ENCODE measurements around the gene MDK.

The MDK gene

DNA sequence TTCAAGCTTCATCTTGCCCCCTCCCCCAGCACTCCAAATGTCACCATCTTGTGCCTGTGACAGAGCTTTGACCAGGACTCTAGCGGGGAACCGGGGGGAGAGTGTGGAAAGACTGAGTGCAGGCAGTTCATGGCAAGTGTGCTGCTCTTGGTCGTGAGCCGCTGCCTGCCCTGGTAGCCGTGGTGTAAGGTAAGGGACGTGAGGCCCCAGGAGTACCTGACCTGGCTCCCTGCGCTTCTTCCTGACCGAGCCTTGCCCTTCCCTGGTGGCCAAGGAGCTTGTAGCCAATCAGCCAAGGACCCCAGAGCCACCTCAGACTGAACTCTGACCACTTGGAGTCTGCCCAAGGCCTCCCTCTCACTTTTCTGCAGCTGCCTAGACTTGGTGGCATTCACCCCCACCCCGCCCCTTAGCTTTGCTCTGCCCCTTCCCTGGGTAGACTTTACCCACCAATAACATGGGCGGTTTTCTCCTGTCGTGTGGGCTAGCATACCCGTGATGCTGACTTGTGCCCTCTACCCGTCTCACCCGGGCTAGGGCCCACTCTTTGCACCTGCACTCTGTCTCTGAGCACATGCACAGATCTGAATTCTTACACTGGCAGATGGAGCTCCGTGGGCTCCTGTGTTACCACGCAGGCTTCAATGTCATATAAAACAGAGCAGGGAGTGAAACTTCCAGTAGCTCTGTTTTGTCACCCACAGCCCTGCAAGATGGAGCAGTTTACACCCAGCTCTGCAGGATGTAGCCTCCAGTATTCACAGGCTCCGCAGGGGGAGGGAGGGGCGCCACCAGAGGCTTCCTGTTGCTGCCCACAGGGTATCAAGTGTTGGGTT, 32.7 kb upstream of the MDK start:
- no peaks in the 10 kb centered on the region for H3K9me2 ChIP-seq (replicated peaks; ENCODE audit: control insufficient read depth, low read length)
- H3K79me2 ChIP-seq (ENCODE audit: control insufficient read depth, low read length) = peaks cover 60% of the 10 kb centered on the region
- no peak overlapping the region for H3K27ac ChIP-seq (ENCODE audit: low read depth, low read length)
- no peaks in the 10 kb centered on the region; the same call in 1 of the 2 replicates for H3K36me3 ChIP-seq (ENCODE audit: control insufficient read depth, low read length)
- H3K4me3 ChIP-seq (ENCODE audit: low read length) = peak overlapping the region; percentile 89
- TF ChIP-seq, protein P1, sequence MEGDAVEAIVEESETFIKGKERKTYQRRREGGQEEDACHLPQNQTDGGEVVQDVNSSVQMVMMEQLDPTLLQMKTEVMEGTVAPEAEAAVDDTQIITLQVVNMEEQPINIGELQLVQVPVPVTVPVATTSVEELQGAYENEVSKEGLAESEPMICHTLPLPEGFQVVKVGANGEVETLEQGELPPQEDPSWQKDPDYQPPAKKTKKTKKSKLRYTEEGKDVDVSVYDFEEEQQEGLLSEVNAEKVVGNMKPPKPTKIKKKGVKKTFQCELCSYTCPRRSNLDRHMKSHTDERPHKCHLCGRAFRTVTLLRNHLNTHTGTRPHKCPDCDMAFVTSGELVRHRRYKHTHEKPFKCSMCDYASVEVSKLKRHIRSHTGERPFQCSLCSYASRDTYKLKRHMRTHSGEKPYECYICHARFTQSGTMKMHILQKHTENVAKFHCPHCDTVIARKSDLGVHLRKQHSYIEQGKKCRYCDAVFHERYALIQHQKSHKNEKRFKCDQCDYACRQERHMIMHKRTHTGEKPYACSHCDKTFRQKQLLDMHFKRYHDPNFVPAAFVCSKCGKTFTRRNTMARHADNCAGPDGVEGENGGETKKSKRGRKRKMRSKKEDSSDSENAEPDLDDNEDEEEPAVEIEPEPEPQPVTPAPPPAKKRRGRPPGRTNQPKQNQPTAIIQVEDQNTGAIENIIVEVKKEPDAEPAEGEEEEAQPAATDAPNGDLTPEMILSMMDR (IDR thresholded peaks at IDR 0.05; ENCODE audit: low read depth, low read length, poor library complexity, severe bottlenecking) = no peak
- TF ChIP-seq EZH2phosphoT487 (IDR thresholded peaks at IDR 0.05; ENCODE audit: borderline replicate concordance, low read length) = no peak
- no peaks in the 10 kb centered on the region for H3K9me3 ChIP-seq (ENCODE audit: control insufficient read depth, insufficient read depth, low read length)
- H3K4me1 ChIP-seq (ENCODE audit: control insufficient read depth, low read length) = peaks cover 46% of the 10 kb centered on the region
- H3K27me3 ChIP-seq (ENCODE audit: control insufficient read depth, low read length) = peaks cover 29% of the 10 kb centered on the region
- peak overlapping the region; percentile 93 for H3K4me2 ChIP-seq (ENCODE audit: low read length)
- H3F3A ChIP-seq (ENCODE audit: control insufficient read depth, insufficient read depth) = 0 out of 2 replicates have a peak, but pooled peaks cover 2% of the 10 kb centered on the region
- peaks cover 14% of the 10 kb centered on the region for H4K20me1 ChIP-seq (ENCODE audit: control insufficient read depth, insufficient read depth, low read depth, low read length)

DNA sequence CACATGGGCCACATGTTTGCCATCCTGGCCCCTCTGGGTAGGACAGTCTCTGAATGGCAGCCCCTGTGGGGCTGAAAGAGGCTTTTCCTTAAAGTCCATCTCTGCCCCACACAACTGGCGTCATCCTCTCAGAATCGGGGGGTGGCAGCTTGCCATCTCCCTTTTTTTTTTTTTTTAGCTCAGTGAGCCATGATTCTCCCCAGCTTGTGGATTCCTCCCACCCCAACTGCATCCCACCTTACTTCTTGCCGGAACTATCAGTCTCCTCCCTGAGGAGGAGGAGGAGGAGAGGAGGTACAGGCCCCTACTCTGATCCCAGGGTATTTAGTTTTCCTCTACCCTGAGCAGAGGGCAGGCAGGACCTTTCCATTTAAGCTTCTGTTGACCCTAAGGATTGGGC, 30.8 kb upstream of the MDK start:
- Histone ChIP-seq H4K20me1 (ENCODE audit: control insufficient read depth, insufficient read depth, low read depth, low read length) (peaks cover 14% of the 10 kb centered on the region), H3K9me2 (replicated peaks; ENCODE audit: control insufficient read depth, low read length) (no peaks in the 10 kb centered on the region), H3K79me2 (ENCODE audit: control insufficient read depth, low read length) (peaks cover 70% of the 10 kb centered on the region), H3K27ac (ENCODE audit: low read depth, low read length) (no peak overlapping the region), H3F3A (ENCODE audit: control insufficient read depth, insufficient read depth) (no peaks in the 10 kb centered on the region), H3K9me3 (ENCODE audit: control insufficient read depth, insufficient read depth, low read length) (no peaks in the 10 kb centered on the region), H3K27me3 (ENCODE audit: control insufficient read depth, low read length) (peaks cover 13% of the 10 kb centered on the region), H3K4me1 (ENCODE audit: control insufficient read depth, low read length) (peaks cover 38% of the 10 kb centered on the region), H3K4me2 (ENCODE audit: low read length) (no peak overlapping the region), H3K36me3 (ENCODE audit: control insufficient read depth, low read length) (no peaks in the 10 kb centered on the region; the same call in 1 of the 2 replicates), H3K4me3 (ENCODE audit: low read length) (no peak overlapping the region)
- TF ChIP-seq, protein P1 (IDR thresholded peaks at IDR 0.05; ENCODE audit: low read depth, low read length, poor library complexity, severe bottlenecking) = no peak
- TF ChIP-seq EZH2phosphoT487 (IDR thresholded peaks at IDR 0.05; ENCODE audit: borderline replicate concordance, low read length) = no peak

DNA sequence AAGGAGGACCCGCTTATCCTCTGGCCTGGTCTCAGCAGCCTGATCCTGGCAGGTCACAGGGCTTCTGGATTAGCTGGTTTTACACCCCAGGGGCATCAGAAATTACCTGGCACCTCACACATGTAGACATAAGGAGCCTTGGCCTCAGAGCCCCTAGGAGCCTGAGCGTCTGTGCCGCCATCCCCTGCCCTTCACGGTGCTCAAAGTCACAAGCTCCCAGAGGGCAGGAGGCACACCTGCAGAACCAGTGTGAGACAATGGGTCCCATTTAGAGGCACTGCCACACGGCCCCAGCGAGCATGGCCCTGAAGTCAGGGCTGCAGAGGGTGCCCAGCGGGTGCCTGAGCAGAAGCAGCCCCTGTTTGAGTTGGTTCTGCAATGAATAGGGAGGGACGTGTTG, 30.3 kb upstream of the MDK start:
- H3K4me1 ChIP-seq (ENCODE audit: control insufficient read depth, low read length) = peaks cover 33% of the 10 kb centered on the region
- H3K9me2 ChIP-seq (replicated peaks; ENCODE audit: control insufficient read depth, low read length) = no peaks in the 10 kb centered on the region
- H3K9me3 ChIP-seq (ENCODE audit: control insufficient read depth, insufficient read depth, low read length) = no peaks in the 10 kb centered on the region
- H3K4me2 ChIP-seq (ENCODE audit: low read length) = no peak overlapping the region
- H4K20me1 ChIP-seq (ENCODE audit: control insufficient read depth, insufficient read depth, low read depth, low read length) = peaks cover 14% of the 10 kb centered on the region
- peaks cover 8% of the 10 kb centered on the region for H3K27me3 ChIP-seq (ENCODE audit: control insufficient read depth, low read length)
- no peaks in the 10 kb centered on the region for H3F3A ChIP-seq (ENCODE audit: control insufficient read depth, insufficient read depth)
- H3K36me3 ChIP-seq (ENCODE audit: control insufficient read depth, low read length) = no peaks in the 10 kb centered on the region; the same call in 1 of the 2 replicates
- TF ChIP-seq, protein P1 (IDR thresholded peaks at IDR 0.05; ENCODE audit: low read depth, low read length, poor library complexity, severe bottlenecking) = no peak
- no peak for TF ChIP-seq EZH2phosphoT487 (IDR thresholded peaks at IDR 0.05; ENCODE audit: borderline replicate concordance, low read length)
- H3K4me3 ChIP-seq (ENCODE audit: low read length) = no peak overlapping the region
- H3K79me2 ChIP-seq (ENCODE audit: control insufficient read depth, low read length) = peaks cover 72% of the 10 kb centered on the region
- H3K27ac ChIP-seq (ENCODE audit: low read depth, low read length) = no peak overlapping the region
